Measurements from ENCODE around the gene MCM8.
A peak's percentile ranks its signal among the peaks of the same experiment; 100 is the strongest.

Gene MCM8

DNA sequence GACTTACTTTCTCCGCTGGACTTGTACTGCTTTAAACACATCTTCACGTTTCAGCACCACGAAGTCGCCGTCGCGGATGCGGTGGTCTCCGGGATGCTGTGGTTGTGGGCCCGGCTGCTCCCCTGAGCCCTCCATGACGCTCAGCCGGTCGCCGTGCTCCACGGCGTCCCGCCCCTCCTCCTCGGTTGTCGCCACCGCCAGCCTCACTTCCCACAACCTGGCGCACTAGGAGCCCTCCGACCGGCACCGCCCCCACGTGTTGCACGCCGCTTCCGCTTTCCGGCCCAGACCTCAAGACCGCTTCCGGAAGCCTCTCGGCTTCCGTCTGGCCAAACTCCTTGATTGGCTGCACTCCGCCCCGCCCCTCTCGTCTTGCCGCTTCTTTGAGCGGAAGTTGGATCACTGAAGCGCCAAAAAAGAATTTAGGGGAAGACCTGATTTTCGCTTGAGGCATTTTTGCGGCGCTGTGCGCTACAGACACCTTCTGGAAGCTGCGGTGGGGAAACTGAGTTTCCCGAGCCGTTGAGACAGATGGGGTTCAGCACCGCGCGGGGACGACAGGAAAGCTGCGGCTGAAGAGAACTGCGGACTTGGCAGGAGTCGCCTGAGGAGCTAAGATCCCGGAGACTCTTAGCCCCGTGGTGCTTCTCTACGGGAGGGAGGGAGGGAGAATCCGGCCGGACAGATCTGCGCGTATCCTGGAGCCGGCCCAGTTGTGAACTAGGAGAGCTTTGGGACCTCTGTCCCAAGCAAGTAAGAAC lies at the start of gene MCM8, which contains the start of gene TRMT6:
Gene MCM8 (plus strand): TSS at position 382 of the 761 bp plus-strand sequence. CDS start 1,364 bp downstream, outside the sequence.
Gene TRMT6 (minus strand): TSS at position 263 of the 761 bp plus-strand sequence. CDS start 128 bp downstream, at position 135.
- DNase-seq (ENCODE audit: low spot score in 2 of 2) = peak; percentile 83 to 92
- Mint-ChIP-seq H3K4me1 (peaks cover 22% of the 10 kb centered on the region), H3K36me3 (peaks cover 13% of the 10 kb centered on the region), H3K9me3 (no peaks in the 10 kb centered on the region), H3K27me3 (no peaks in the 10 kb centered on the region), H3K4me3 (peak within 1 kb of the TSS; percentile 92), H3K27ac (peak within 1 kb of the TSS; percentile 89)
- peak; percentile 98 for ATAC-seq (ENCODE audit: low read depth)

GRCh38 chr20:5900908-5901307 lies 49.5 kb upstream of the MCM8 start:
- H3K9me3 Mint-ChIP-seq = peaks cover 2% of the 10 kb centered on the region

DNA sequence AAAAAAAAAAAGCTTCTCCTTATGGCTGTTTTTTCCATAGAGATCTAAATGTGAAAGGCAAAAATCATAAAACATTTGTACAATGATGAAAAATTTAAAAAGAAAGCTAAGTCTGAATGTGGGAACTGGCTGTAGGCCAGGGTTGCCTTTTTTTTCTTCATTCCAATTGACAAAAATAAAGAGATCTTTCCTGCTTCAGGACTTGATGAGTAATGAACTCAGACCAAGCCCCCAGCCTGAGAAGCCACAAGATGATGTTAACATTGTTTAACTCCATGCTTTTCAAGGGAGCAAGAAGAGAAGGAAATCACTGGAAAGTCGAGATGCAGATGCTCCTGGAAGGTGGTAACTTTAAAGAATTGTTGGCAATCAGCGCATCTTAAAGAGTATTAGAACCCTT lies 41.5 kb upstream of the MCM8 start:
- Mint-ChIP-seq H3K27ac (no peak overlapping the region), H3K9me3 (no peaks in the 10 kb centered on the region), H3K4me1 (peaks cover 8% of the 10 kb centered on the region), H3K27me3 (peaks cover 21% of the 10 kb centered on the region), H3K4me3 (no peak overlapping the region), H3K36me3 (peaks cover 1% of the 10 kb centered on the region)
- ATAC-seq (ENCODE audit: low read depth) (no peak), DNase-seq (ENCODE audit: low spot score in 2 of 2) (no peak)

More at GRCh38 chr20:5900908-5901307, 49.5 kb upstream of the MCM8 start:
- no peak overlapping the region for H3K4me3 Mint-ChIP-seq
- H3K36me3 Mint-ChIP-seq = peaks cover 3% of the 10 kb centered on the region
- DNase-seq (ENCODE audit: low spot score in 2 of 2) (no peak), ATAC-seq (ENCODE audit: low read depth) (no peak)
- H3K4me1 Mint-ChIP-seq = no peaks in the 10 kb centered on the region
- H3K27ac Mint-ChIP-seq = no peak overlapping the region
- peaks cover 20% of the 10 kb centered on the region for H3K27me3 Mint-ChIP-seq

- DNase-seq (ENCODE audit: low spot score in 2 of 2) (no peak), ATAC-seq (ENCODE audit: low read depth) (no peak)
- Mint-ChIP-seq H3K4me1 (peaks cover 8% of the 10 kb centered on the region), H3K9me3 (no peaks in the 10 kb centered on the region), H3K27ac (no peak overlapping the region), H3K27me3 (peaks cover 21% of the 10 kb centered on the region), H3K4me3 (no peak overlapping the region), H3K36me3 (peaks cover 1% of the 10 kb centered on the region)
These were observed 40.3 kb upstream of the MCM8 start for GRCh38 chr20:5910186-5910585.

DNA sequence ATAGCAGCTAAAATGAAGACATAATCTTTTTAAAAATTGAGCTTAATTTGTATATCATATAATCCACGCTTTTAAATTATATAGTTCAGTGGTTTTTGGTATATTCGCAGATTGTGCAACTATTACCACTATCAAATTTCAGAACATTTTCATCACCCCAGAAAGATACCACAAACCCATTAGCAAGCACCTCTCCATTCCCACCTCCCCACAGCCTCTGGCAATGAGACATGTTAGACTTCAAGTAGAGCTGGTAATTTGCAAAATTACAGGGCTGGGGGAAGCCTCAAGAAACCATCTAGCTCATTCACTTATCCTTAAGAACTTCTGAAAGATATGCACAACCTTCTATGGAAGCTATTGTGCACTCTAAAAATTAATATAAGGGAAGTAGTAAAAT lies 37.3 kb upstream of the MCM8 start:
- DNase-seq (ENCODE audit: low spot score in 2 of 2) (no peak), ATAC-seq (ENCODE audit: low read depth) (no peak)
- H3K27me3 Mint-ChIP-seq = peaks cover 24% of the 10 kb centered on the region
- peaks cover 8% of the 10 kb centered on the region for H3K4me1 Mint-ChIP-seq
- H3K4me3 Mint-ChIP-seq = no peak overlapping the region
- H3K27ac Mint-ChIP-seq = no peak overlapping the region
- H3K9me3 Mint-ChIP-seq = no peaks in the 10 kb centered on the region
- H3K36me3 Mint-ChIP-seq = peaks cover 1% of the 10 kb centered on the region

- no peaks in the 10 kb centered on the region for H3K9me3 Mint-ChIP-seq
- DNase-seq (ENCODE audit: low spot score in 2 of 2) (no peak), ATAC-seq (ENCODE audit: low read depth) (no peak)
- H3K4me3 Mint-ChIP-seq = no peak overlapping the region
- peaks cover 19% of the 10 kb centered on the region for H3K27me3 Mint-ChIP-seq
- peaks cover 8% of the 10 kb centered on the region for H3K4me1 Mint-ChIP-seq
- H3K27ac Mint-ChIP-seq = no peak overlapping the region
- no peaks in the 10 kb centered on the region for H3K36me3 Mint-ChIP-seq
These were observed 35.6 kb upstream of the MCM8 start for GRCh38 chr20:5914859-5915258.

- no peaks in the 10 kb centered on the region for H3K9me3 Mint-ChIP-seq
- H3K27ac Mint-ChIP-seq = no peak overlapping the region
- no peak overlapping the region for H3K4me3 Mint-ChIP-seq
- H3K36me3 Mint-ChIP-seq = no peaks in the 10 kb centered on the region
- no peak for ATAC-seq (ENCODE audit: low read depth)
- DNase-seq (ENCODE audit: low spot score in 2 of 2) = no peak
- peaks cover 2% of the 10 kb centered on the region for H3K4me1 Mint-ChIP-seq
- peaks cover 19% of the 10 kb centered on the region for H3K27me3 Mint-ChIP-seq
These were observed 31.4 kb upstream of the MCM8 start for GRCh38 chr20:5918856-5919625.

DNA sequence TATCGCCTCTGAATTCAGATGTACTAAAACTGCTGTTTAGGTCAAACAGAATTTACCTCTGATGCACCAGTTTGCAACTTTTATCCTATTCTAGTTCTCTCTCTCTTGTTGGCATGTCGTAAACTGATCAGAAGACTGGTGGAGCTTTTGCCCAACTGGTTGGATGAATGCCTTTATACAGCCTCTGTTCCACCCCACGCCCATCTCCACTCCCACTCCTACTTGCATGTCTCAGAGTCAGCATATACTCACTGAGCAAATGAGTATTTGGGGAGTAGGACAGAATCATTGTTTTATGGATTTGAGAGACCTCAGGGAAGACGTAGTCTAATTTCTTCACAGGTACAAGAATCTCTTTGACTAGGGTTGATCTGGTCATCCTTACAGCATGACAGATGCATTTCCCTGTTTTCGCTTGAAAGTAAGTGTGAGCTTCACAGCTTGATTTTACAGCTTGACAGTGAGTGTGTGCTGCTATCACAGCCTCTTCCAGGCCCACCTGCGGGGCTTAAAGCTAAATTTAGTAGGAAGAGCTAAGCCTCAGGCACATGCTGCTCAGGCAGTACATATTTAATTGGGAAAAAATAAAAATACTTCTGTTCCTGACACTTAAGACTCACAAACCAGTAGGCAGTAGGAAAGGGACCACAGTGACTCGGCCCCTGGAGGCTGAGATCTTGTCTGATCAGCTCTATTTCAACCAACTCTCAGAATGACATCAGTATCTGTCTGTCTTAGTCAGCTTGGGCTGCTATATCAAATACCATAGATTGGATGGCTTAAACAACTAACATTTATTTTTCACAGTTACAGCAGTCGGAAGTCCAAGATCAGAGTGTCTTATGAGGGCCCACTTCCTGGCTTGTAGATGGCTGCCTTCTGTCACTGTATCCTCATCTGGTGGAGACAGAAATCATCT lies 30.6 kb upstream of the MCM8 start:
- no peaks in the 10 kb centered on the region for H3K9me3 Mint-ChIP-seq
- H3K27me3 Mint-ChIP-seq = peaks cover 20% of the 10 kb centered on the region
- no peak overlapping the region for H3K4me3 Mint-ChIP-seq
- H3K4me1 Mint-ChIP-seq = peaks cover 2% of the 10 kb centered on the region
- DNase-seq (ENCODE audit: low spot score in 2 of 2) = no peak
- H3K27ac Mint-ChIP-seq = no peak overlapping the region
- ATAC-seq (ENCODE audit: low read depth) = no peak
- no peaks in the 10 kb centered on the region for H3K36me3 Mint-ChIP-seq

- no peak overlapping the region for H3K4me3 Mint-ChIP-seq
- no peak overlapping the region for H3K27ac Mint-ChIP-seq
- H3K36me3 Mint-ChIP-seq = no peaks in the 10 kb centered on the region
- H3K27me3 Mint-ChIP-seq = peaks cover 18% of the 10 kb centered on the region
- H3K4me1 Mint-ChIP-seq = peaks cover 2% of the 10 kb centered on the region
- DNase-seq (ENCODE audit: low spot score in 2 of 2) = no peak
- no peak for ATAC-seq (ENCODE audit: low read depth)
- H3K9me3 Mint-ChIP-seq = no peaks in the 10 kb centered on the region
These were observed 29.9 kb upstream of the MCM8 start for GRCh38 chr20:5920581-5920980.

- Mint-ChIP-seq H3K4me3 (no peak overlapping the region), H3K27me3 (peaks cover 14% of the 10 kb centered on the region), H3K9me3 (no peaks in the 10 kb centered on the region), H3K36me3 (no peaks in the 10 kb centered on the region), H3K27ac (no peak overlapping the region), H3K4me1 (peaks cover 2% of the 10 kb centered on the region)
- no peak for ATAC-seq (ENCODE audit: low read depth)
- DNase-seq (ENCODE audit: low spot score in 2 of 2) = no peak
These were observed 27.0 kb upstream of the MCM8 start for GRCh38 chr20:5923493-5923892.

DNA sequence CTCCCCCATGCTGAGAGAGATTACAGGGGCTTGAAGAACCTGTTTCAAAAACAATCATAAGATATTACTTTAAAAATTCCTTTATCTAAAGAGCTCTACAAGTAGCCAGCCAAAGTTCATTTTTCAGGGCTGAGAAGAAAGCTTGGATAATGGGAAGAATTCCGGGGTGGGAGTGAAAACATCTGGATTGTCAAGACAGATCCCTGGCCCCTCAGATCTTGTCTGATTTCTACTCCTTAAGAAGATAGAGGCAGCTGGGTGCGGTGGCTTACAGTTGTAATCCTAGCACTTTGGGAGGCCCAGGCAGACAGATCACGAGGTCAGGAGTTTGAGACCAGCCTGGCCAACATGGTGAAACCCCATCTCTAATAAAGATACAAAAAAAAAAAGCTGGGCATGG lies 24.9 kb upstream of the MCM8 start:
- no peaks in the 10 kb centered on the region for H3K9me3 Mint-ChIP-seq
- no peak for ATAC-seq (ENCODE audit: low read depth)
- peaks cover 18% of the 10 kb centered on the region for H3K27me3 Mint-ChIP-seq
- peaks cover 2% of the 10 kb centered on the region for H3K4me1 Mint-ChIP-seq
- no peaks in the 10 kb centered on the region for H3K36me3 Mint-ChIP-seq
- H3K4me3 Mint-ChIP-seq = no peak overlapping the region
- no peak for DNase-seq (ENCODE audit: low spot score in 2 of 2)
- H3K27ac Mint-ChIP-seq = no peak overlapping the region

- ATAC-seq (ENCODE audit: low read depth) = no peak
- Mint-ChIP-seq H3K9me3 (no peaks in the 10 kb centered on the region), H3K4me1 (peaks cover 4% of the 10 kb centered on the region), H3K27me3 (peaks cover 13% of the 10 kb centered on the region), H3K27ac (no peak overlapping the region), H3K36me3 (no peaks in the 10 kb centered on the region), H3K4me3 (no peak overlapping the region)
- no peak for DNase-seq (ENCODE audit: low spot score in 2 of 2)
These were observed 22.5 kb upstream of the MCM8 start for GRCh38 chr20:5927749-5928462.

Data from memory B cell (primary cell).